ENCODE results near the gene COL4A6.

DNA sequence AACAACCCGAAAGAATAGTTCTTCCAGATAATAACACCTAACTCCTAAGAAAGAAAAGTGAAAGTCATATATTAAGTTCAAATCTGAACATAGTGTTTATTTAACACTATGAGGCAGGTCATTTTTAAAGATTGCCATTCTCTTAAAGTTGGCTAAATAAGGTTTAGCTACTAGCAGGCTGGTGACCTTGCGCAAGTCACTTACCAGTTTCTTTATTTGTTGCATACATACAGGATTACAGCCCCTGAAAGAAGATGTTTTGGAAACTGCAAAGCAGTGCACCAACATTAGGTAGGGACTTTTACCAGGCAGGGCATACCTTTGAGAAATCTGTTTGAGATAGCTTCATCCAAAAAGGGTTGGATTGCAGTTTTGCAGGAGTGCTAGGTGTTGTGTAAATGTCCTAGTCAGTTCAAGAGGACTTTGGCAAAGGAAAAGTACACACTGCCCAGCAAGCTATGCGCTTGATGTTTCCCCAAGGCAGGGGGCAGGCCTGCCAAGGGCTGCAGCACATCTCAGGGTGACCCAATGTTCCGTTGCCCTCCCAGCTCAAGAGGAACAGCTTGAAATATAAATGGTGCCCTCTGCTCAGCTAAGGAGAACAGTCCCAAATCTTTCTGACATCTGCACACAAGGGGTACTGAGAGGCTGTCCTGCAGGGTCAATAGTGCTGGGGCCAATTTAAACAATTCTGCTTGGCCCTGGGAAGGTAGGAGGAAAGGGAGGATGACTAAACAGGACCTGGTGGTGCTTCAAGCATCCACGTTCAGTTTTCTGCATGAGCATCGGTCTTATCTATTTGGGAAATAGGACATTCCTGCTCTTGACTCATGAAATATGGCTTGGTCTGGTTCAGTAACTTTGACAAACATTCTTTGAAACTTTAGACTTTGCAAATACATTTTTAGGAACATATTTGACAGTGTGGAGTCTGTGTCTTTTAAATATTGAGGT, 130.8 kb downstream of the COL4A6 start:
- no peak for TF ChIP-seq EZH2 (IDR thresholded peaks at IDR 0.05; ENCODE audit: insufficient read depth, poor library complexity, severe bottlenecking)
- TF ChIP-seq EZH2phosphoT487 (IDR thresholded peaks at IDR 0.05; ENCODE audit: insufficient read depth, low read depth), result no peak
